GM12873 (cell line): ENCODE data around the gene NTN1.

Source experiments
- TF ChIP-seq, protein P1 (sequence below): IDR thresholded peaks from 2 replicates; pipeline ENCODE4 v1.5.1; 2012; ENCODE audit warnings: low read depth, mild to moderate bottlenecking, moderate library complexity, low read length, control low read depth; ENCODE audit not compliant: insufficient read depth; ENCODE audit errors: missing control alignments

NTN1 gene

GRCh38 chr17:9185688-9186284 lies 164.5 kb downstream of the NTN1 start:
- TF ChIP-seq, protein P1, sequence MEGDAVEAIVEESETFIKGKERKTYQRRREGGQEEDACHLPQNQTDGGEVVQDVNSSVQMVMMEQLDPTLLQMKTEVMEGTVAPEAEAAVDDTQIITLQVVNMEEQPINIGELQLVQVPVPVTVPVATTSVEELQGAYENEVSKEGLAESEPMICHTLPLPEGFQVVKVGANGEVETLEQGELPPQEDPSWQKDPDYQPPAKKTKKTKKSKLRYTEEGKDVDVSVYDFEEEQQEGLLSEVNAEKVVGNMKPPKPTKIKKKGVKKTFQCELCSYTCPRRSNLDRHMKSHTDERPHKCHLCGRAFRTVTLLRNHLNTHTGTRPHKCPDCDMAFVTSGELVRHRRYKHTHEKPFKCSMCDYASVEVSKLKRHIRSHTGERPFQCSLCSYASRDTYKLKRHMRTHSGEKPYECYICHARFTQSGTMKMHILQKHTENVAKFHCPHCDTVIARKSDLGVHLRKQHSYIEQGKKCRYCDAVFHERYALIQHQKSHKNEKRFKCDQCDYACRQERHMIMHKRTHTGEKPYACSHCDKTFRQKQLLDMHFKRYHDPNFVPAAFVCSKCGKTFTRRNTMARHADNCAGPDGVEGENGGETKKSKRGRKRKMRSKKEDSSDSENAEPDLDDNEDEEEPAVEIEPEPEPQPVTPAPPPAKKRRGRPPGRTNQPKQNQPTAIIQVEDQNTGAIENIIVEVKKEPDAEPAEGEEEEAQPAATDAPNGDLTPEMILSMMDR = no peak

- TF ChIP-seq, protein P1 = no peak
Measured at GRCh38 chr17:9187828-9188227, 166.5 kb downstream of the NTN1 start.

- TF ChIP-seq, protein P1 = no peak
Measured at GRCh38 chr17:9188367-9188766, 167.1 kb downstream of the NTN1 start.

DNA sequence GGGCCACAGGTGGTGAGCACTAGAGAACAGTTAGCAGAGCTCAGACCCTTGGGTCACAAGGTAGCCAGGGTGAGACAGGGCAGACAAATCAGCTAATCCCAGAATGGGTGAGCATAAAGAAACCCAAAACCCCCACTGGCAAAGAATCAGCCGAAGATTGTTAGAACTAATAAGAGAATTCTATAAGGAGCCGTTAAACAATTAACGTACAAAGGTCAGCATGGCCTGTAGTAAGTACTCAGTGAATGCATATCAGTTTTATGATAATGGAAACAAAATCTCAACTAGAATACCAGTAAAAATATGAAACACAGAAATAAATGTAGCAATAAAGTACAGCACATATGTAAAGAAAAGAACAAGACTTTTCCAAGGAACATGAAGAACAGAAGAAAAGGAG lies 168.6 kb downstream of the NTN1 start:
- TF ChIP-seq, protein P1 = no peak

DNA sequence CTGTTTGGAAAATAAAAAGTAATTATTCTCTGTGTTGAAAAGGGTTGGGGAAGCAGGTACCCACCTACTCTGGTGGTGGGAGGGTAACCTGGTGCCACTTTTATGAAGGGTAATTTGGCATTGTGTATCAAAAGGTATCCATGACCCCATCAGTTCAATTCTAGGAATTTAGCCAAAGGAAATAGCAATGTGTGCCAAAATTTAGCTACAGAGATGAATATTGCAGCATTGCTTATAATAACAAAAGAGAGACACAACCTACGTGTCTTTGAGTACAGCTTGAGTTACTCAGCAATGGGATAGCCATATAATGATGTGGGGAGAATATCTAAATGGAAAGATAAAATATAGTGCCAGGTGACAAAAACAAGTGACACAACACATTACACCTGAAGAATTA lies 170.7 kb downstream of the NTN1 start:
- TF ChIP-seq, protein P1 = no peak

DNA sequence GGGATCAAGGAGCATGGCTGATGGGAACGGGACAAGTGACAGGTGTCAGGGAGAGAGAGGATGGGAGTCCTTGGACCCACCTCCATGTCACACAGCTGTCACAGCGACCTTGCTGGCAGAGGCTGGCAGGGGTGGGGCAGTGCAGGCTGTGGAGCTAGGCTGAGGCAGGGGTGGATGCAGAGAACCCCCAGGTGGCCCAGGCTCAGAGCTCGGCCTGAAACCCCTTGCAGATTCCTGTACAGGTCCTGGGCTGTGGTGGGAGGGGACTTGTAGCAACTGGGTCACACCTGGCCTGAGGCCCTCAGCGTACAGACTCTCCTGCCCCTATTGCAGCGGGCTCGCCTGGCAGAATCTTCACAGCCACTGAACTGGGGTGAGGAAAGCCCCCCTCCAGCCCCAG lies 174.1 kb downstream of the NTN1 start:
- TF ChIP-seq, protein P1 = no peak

GRCh38 chr17:9195961-9196670 lies 174.8 kb downstream of the NTN1 start:
- TF ChIP-seq, protein P1 = no peak
